BE2C (cell line): ENCODE data around the gene CORO1C.
"Not testable (repeated sequence)": the region's sequence is repeated elsewhere in the genome, so short reads cannot be mapped to it uniquely, and the experiment has no call there.

Experiments
- DNase-seq: peaks from one replicate; pipeline ENCODE4 v3.0.0-alpha.2; 2020
- H3K27me3 ChIP-seq: fragments of 250-450 bp; sonication (Bioruptor Pico); 2 replicates; pipeline ENCODE4 v1.5.1; 2020; ENCODE audit warnings: mild to moderate bottlenecking
- H3K36me3 ChIP-seq: fragments of 250-450 bp; sonication (Bioruptor Pico); 2 replicates; pipeline ENCODE4 v1.5.1; 2020; ENCODE audit warnings: mild to moderate bottlenecking
- H3K4me1 ChIP-seq: fragments of 250-450 bp; sonication (Bioruptor Pico); 2 replicates; pipeline ENCODE4 v1.5.1; 2020
- H3K4me3 ChIP-seq: 2 replicates; pipeline ENCODE4 v1.5.1; 2011; ENCODE audit warnings: low read depth, low read length
- H3K9me3 ChIP-seq: fragments of 250-450 bp; sonication (Bioruptor Pico); 2 replicates; pipeline ENCODE4 v1.5.1; 2020
- CTCF ChIP-seq: IDR thresholded peaks from 2 replicates; pipeline ENCODE4 v1.5.1; 2012; ENCODE audit warnings: mild to moderate bottlenecking, low read depth, low read length

The CORO1C gene

GRCh38 chr12:108772891-108773797, 41.8 kb upstream of the CORO1C start:
- Histone ChIP-seq H3K4me3 (no peak overlapping the region), H3K4me1 (no peaks in the 10 kb centered on the region; the same call in 1 of the 2 replicates), H3K36me3 (no peaks in the 10 kb centered on the region), H3K9me3 (no peaks in the 10 kb centered on the region), H3K27me3 (no peaks in the 10 kb centered on the region)
- no peak for DNase-seq
- no peak for TF ChIP-seq CTCF

- H3K4me1 ChIP-seq, result no peaks in the 10 kb centered on the region; the same call in 1 of the 2 replicates
- H3K9me3 ChIP-seq, result no peaks in the 10 kb centered on the region
- DNase-seq, result no peak
- H3K4me3 ChIP-seq, result no peak overlapping the region
- H3K27me3 ChIP-seq, result no peaks in the 10 kb centered on the region
- H3K36me3 ChIP-seq, result no peaks in the 10 kb centered on the region
- no peak for TF ChIP-seq CTCF
These were observed 40.9 kb upstream of the CORO1C start for GRCh38 chr12:108772247-108772646.

- not testable (repeated sequence) for H3K9me3 ChIP-seq, H3K4me3 ChIP-seq, H3K27me3 ChIP-seq, H3K36me3 ChIP-seq, DNase-seq, H3K4me1 ChIP-seq
These were observed 40.5 kb upstream of the CORO1C start for GRCh38 chr12:108771835-108772234.

GRCh38 chr12:108770963-108771362, 39.6 kb upstream of the CORO1C start:
- Histone ChIP-seq H3K4me3 (no peak overlapping the region), H3K36me3 (no peaks in the 10 kb centered on the region), H3K27me3 (no peaks in the 10 kb centered on the region), H3K4me1 (no peaks in the 10 kb centered on the region; the same call in 1 of the 2 replicates), H3K9me3 (no peaks in the 10 kb centered on the region)
- no peak for DNase-seq
- TF ChIP-seq CTCF, result no peak

GRCh38 chr12:108770269-108770829, 39.0 kb upstream of the CORO1C start:
- H3K4me3 ChIP-seq, result no peak overlapping the region
- H3K27me3 ChIP-seq, result no peaks in the 10 kb centered on the region
- H3K4me1 ChIP-seq, result no peaks in the 10 kb centered on the region; the same call in 1 of the 2 replicates
- H3K36me3 ChIP-seq, result no peaks in the 10 kb centered on the region
- no peak for TF ChIP-seq CTCF
- no peaks in the 10 kb centered on the region for H3K9me3 ChIP-seq
- DNase-seq, result no peak

- TF ChIP-seq CTCF, result no peak
- H3K9me3 ChIP-seq, result no peaks in the 10 kb centered on the region
- H3K4me1 ChIP-seq, result no peaks in the 10 kb centered on the region; the same call in 1 of the 2 replicates
- no peaks in the 10 kb centered on the region for H3K27me3 ChIP-seq
- peak; percentile 71 for DNase-seq
- H3K36me3 ChIP-seq, result no peaks in the 10 kb centered on the region
- peak overlapping the region; percentile 28; the same call in 1 of the 2 replicates for H3K4me3 ChIP-seq
These were observed 37.5 kb upstream of the CORO1C start for GRCh38 chr12:108768591-108769500.
